Measurements from ENCODE around the gene ZFP3.

DNA sequence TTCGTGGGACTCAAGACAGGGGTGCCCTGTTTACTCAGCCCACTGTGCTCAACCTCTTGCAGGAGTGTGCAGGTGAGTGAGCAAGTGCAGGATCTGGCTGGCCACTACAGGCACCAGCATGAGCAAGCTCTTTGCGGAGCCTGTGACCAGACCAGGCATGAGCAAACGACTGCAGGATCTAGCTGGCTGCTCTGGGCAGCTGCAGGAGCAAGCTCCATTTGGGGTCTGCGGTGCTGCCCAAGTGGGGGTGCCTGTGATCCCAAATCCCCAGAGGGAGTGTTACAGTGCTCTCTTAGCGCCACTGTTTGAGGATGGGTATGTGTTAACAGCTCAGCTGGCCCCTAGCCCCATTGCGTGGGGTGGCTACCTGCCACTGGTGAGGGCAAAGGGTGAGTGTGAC is 40.0 kb downstream of the ZFP3 start:
- TF ChIP-seq TAF1 (IDR thresholded peaks at IDR 0.05; ENCODE audit: borderline replicate concordance, low read depth, low read length) = no peak
- TF ChIP-seq POLR2AphosphoS5 (IDR thresholded peaks at IDR 0.05; ENCODE audit: low read depth, low read length) = no peak
